ENCODE results near the gene PLAGL1. TPM values are rescaled to one million over a fixed set of nuclear protein-coding genes. Genes with fewer than 3 reads are reported as not detected.

PLAGL1 gene
- total and polyA plus RNA-seq, 2 of the 8 experiments (the other 6 are each of a cell fraction or from before 2014, with no cell fraction given), result 0.94 to 1.1 TPM

GRCh38 chr6:143957679-143958274, 50.3 kb downstream of the PLAGL1 start:
- peak overlapping the region in 1 of 4 experiments; percentile 41; a peak in 2 of 8 replicates for H3K4me3 ChIP-seq (ENCODE audit: extremely low read depth in 1 of 4, insufficient read depth in 2 of 4, low read depth in 3 of 4, low read length in 4 of 4)
- H2BK12ac ChIP-seq (ENCODE audit: low read depth, low read length), result no peak overlapping the region
- H2AFZ ChIP-seq (ENCODE audit: low read length), result no peak overlapping the region
- peak overlapping the region in 1 of 2 experiments; percentile 52; a peak in 1 of 4 replicates for H3K4me2 ChIP-seq (ENCODE audit: insufficient read depth in 1 of 2, low read depth in 2 of 2, low read length in 2 of 2)
- H2BK20ac ChIP-seq (ENCODE audit: low read length), result no peak overlapping the region
- H3K79me2 ChIP-seq (ENCODE audit: control insufficient read depth in 1 of 2, insufficient read depth in 2 of 2, low read length in 2 of 2), result no peaks in the 10 kb centered on the region
- 54% methylated on average over 4 of the region's 4 CpGs; no CpG with 5 or more reads in 1 of the 2 experiments for WGBS, 2 experiments (ENCODE audit: extremely low coverage in 1 of 2, insufficient coverage in 1 of 2, insufficient read length in 1 of 2, insufficient replicate concordance in 2 of 2, low coverage in 1 of 2, low lambda C conversion rate in 2 of 2, missing lambda C conversion rate in 1 of 2)
- no peak overlapping the region for H3K56ac ChIP-seq (replicated peaks; ENCODE audit: insufficient read length, low read depth, low read length)
- peak; percentile 39 for FAIRE-seq
- ChIA-PET POLR2A (ENCODE audit: partially characterized antibody) (interaction anchor here (0.8 to 2.2 kb wide), 3 partner anchors 15 to 49 kb away, joined by 4 to 14 read pairs (median 4); no protein-coding TSS in a partner anchor), CTCF (ENCODE audit: partially characterized antibody) (interaction anchor here (0.6 to 18.3 kb wide), 7 partner anchors 10 to 115 kb away, joined by 3 to 591 read pairs (median 5); no protein-coding TSS in a partner anchor)
- no peaks in the 10 kb centered on the region for H3K79me1 ChIP-seq (ENCODE audit: low read depth, low read length)
- no peak overlapping the region for H4K5ac ChIP-seq (ENCODE audit: insufficient read length, low read depth, low read length)
- no peaks in the 10 kb centered on the region for H3K9me3 ChIP-seq (ENCODE audit: insufficient read depth in 2 of 2, low read depth in 1 of 2, low read length in 1 of 2)
- no peaks in the 10 kb centered on the region for H3K36me3 ChIP-seq (ENCODE audit: control insufficient read depth in 2 of 4, insufficient read depth in 4 of 4, low read length in 3 of 4)
- H4K91ac ChIP-seq (replicated peaks; ENCODE audit: insufficient read length, low read length), result no peak overlapping the region
- TF ChIP-seq USF2 (IDR thresholded peaks at IDR 0.05; ENCODE audit: low read length) (peak; percentile 39; the same call in 1 of the 2 replicates), SUZ12 (IDR thresholded peaks at IDR 0.05; ENCODE audit: low read length) (no peak), MAX (IDR thresholded peaks at IDR 0.05) (0 out of 2 replicates have a peak, but pooled peaks have one; percentile 17)
- H2BK120ac ChIP-seq (replicated peaks; ENCODE audit: low read depth, low read length), result no peak overlapping the region
- no peak overlapping the region for H2BK5ac ChIP-seq (ENCODE audit: low read depth, low read length)
- H4K8ac ChIP-seq (ENCODE audit: extremely low read depth, insufficient read depth, low read length), result no peak overlapping the region
- H3K4me1 ChIP-seq (replicated peaks in 1 of 4; ENCODE audit: control insufficient read depth in 3 of 4, insufficient read depth in 4 of 4, low read length in 3 of 4), result peaks cover 15 to 49% (median 27%) of the 10 kb centered on the region in 4 experiments
- no peak overlapping the region for H2AK5ac ChIP-seq (ENCODE audit: low read depth, low read length)
- no peak overlapping the region for H2BK15ac ChIP-seq (ENCODE audit: low read length)
- no peak overlapping the region for H3K23ac ChIP-seq (ENCODE audit: insufficient read length)
- no peak overlapping the region for H3K9ac ChIP-seq (replicated peaks in 1 of 4; ENCODE audit: extremely low read depth in 1 of 4, low read depth in 3 of 4, low read length in 3 of 4)
- DNase-seq (ENCODE audit: low read depth in 1 of 2, low spot score in 2 of 2), result no peak
- peaks cover 0 to 1% of the 10 kb centered on the region in 2 experiments for H4K20me1 ChIP-seq (replicated peaks in 1 of 2; ENCODE audit: control insufficient read depth in 1 of 2, insufficient read depth in 2 of 2, low read length in 2 of 2)
- no peak overlapping the region for H3K27ac ChIP-seq (ENCODE audit: low read depth, low read length)
- H3K14ac ChIP-seq (ENCODE audit: insufficient read length), result no peak overlapping the region
- no peak overlapping the region for H3K18ac ChIP-seq (ENCODE audit: extremely low read depth, low read length)
- H3K27me3 ChIP-seq (replicated peaks in 1 of 4; ENCODE audit: control insufficient read depth in 3 of 4, extremely low read depth in 1 of 4, insufficient read depth in 3 of 4, low read length in 3 of 4), result peaks cover 34 to 76% (median 67%) of the 10 kb centered on the region in 4 experiments
- no peak overlapping the region for H3K4ac ChIP-seq (replicated peaks; ENCODE audit: insufficient read length, low read depth, low read length)
- H3K23me2 ChIP-seq (ENCODE audit: low read depth, low read length), result peaks cover 3% of the 10 kb centered on the region; the same call in 1 of the 2 replicates
